PC-9 (cell line): ENCODE results near the gene TRIM39.

Source experiments
- EZH2 ChIP-seq: fragments of 200-600 bp; sonication (generic); IDR thresholded peaks from 2 replicates; pipeline ENCODE4 v1.8.0; 2017; ENCODE audit warnings: antibody characterized with exemption, low read depth
- TF ChIP-seq, protein P1 (sequence below): fragments of 200-600 bp; sonication (generic); conservative IDR thresholded peaks from 2 replicates; pipeline ENCODE4 v1.6.1; 2017; ENCODE audit warnings: mixed run types, antibody characterized with exemption, mild to moderate bottlenecking, moderate library complexity

- TF ChIP-seq, protein P1, sequence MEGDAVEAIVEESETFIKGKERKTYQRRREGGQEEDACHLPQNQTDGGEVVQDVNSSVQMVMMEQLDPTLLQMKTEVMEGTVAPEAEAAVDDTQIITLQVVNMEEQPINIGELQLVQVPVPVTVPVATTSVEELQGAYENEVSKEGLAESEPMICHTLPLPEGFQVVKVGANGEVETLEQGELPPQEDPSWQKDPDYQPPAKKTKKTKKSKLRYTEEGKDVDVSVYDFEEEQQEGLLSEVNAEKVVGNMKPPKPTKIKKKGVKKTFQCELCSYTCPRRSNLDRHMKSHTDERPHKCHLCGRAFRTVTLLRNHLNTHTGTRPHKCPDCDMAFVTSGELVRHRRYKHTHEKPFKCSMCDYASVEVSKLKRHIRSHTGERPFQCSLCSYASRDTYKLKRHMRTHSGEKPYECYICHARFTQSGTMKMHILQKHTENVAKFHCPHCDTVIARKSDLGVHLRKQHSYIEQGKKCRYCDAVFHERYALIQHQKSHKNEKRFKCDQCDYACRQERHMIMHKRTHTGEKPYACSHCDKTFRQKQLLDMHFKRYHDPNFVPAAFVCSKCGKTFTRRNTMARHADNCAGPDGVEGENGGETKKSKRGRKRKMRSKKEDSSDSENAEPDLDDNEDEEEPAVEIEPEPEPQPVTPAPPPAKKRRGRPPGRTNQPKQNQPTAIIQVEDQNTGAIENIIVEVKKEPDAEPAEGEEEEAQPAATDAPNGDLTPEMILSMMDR, result no peak
- no peak for TF ChIP-seq EZH2
Measured at GRCh38 chr6:30352550-30352949, 25.8 kb downstream of the TRIM39 start.
